H1 (cell line): Measurements from ENCODE around the gene ACACB. TPM values are rescaled to one million over a fixed set of nuclear protein-coding genes. Genes with fewer than 3 reads are reported as not detected.

Experiments
- CTCF ChIA-PET: fragments of 300-600 bp; sonication (Branson Sonifier 250); formaldehyde crosslinking; loops from one replicate; lab custom pipeline; 2021; ENCODE audit not compliant: partially characterized antibody; lab: Charles Lee
- POLR2A ChIA-PET: fragments of 300-600 bp; sonication (Branson Sonifier 250); formaldehyde crosslinking; loops from one replicate; lab custom pipeline; 2021; ENCODE audit warnings: inconsistent platforms; ENCODE audit not compliant: partially characterized antibody; lab: Charles Lee
- DNase-seq, 2 experiments: peaks; one replicate each; pipeline versions ENCODE4 v3.0.0 to v3.0.0-alpha.2; 2010 to 2022; ENCODE audit warnings: low spot score in 2 of 2, low read depth in 1 of 2, mixed read lengths in 1 of 2
- FAIRE-seq: peaks from 2 replicates; lab custom pipeline; 2011; peaks lifted over from hg19 to GRCh38; lab: Jason Lieb, UNC
- H2AFZ ChIP-seq: 2 replicates; pipeline ENCODE4 v1.8.1; 2012; ENCODE audit warnings: low read length, inconsistent platforms
- H2AK5ac ChIP-seq: 2 replicates; pipeline ENCODE4 v1.6.1; 2013; ENCODE audit warnings: low read depth, low read length
- H2BK120ac ChIP-seq: replicated peaks from 2 replicates; pipeline ENCODE3; 2013; ENCODE audit warnings: low read depth, low read length, inconsistent platforms
- H2BK12ac ChIP-seq: 2 replicates; pipeline ENCODE4 v1.6.1; 2013; ENCODE audit warnings: low read depth, low read length
- H2BK15ac ChIP-seq: 2 replicates; pipeline ENCODE4 v1.6.1; 2013; ENCODE audit warnings: low read length
- H2BK20ac ChIP-seq: 2 replicates; pipeline ENCODE4 v1.6.1; 2013; ENCODE audit warnings: low read length
- H2BK5ac ChIP-seq: 2 replicates; pipeline ENCODE4 v1.6.1; 2013; ENCODE audit warnings: low read depth, low read length
- H3K14ac ChIP-seq: 2 replicates; pipeline ENCODE4 v1.6.1; 2013; ENCODE audit warnings: inconsistent platforms; ENCODE audit not compliant: insufficient read length
- H3K18ac ChIP-seq: 2 replicates; pipeline ENCODE4 v1.6.1; 2013; ENCODE audit warnings: low read length; ENCODE audit errors: extremely low read depth
- H3K23ac ChIP-seq: 2 replicates; pipeline ENCODE4 v1.6.1; 2013; ENCODE audit warnings: inconsistent platforms; ENCODE audit not compliant: insufficient read length
- H3K23me2 ChIP-seq: 2 replicates; pipeline ENCODE4 v1.6.1; 2013; ENCODE audit warnings: low read depth, low read length
- H3K27ac ChIP-seq: 2 replicates; pipeline ENCODE4 v1.6.1; 2011; ENCODE audit warnings: low read depth, low read length, inconsistent platforms
- H3K27me3 ChIP-seq, 4 experiments: replicated peaks in 1 of 4; 1 replicate in 1 of 4; 2 replicates in 3 of 4; pipeline versions ENCODE4 v1.6.1 to v1.8.1; 2011 to 2013; ENCODE audit warnings: low read length in 3 of 4, mild to moderate bottlenecking in 3 of 4, inconsistent platforms in 2 of 4, mixed read lengths in 2 of 4, moderate library complexity in 1 of 4; ENCODE audit not compliant: control insufficient read depth in 3 of 4, insufficient read depth in 3 of 4; ENCODE audit errors: extremely low read depth in 1 of 4
- H3K36me3 ChIP-seq, 4 experiments: 2 replicates each; pipeline versions ENCODE4 v1.6.1 to v1.8.1; 2011 to 2013; ENCODE audit warnings: mild to moderate bottlenecking in 4 of 4, low read length in 3 of 4, moderate library complexity in 2 of 4, control low read depth in 1 of 4, inconsistent platforms in 1 of 4; ENCODE audit not compliant: insufficient read depth in 4 of 4, control insufficient read depth in 2 of 4
- H3K4ac ChIP-seq: replicated peaks from 2 replicates; pipeline ENCODE3; 2013; ENCODE audit warnings: low read length, low read depth, mixed read lengths, inconsistent platforms; ENCODE audit not compliant: insufficient read length
- H3K4me1 ChIP-seq, 4 experiments: replicated peaks in 1 of 4; 1 replicate in 1 of 4; 2 replicates in 3 of 4; pipeline versions ENCODE4 v1.6.1 to v1.8.1; 2011 to 2013; ENCODE audit warnings: low read length in 3 of 4, inconsistent platforms in 2 of 4, mixed read lengths in 1 of 4; ENCODE audit not compliant: insufficient read depth in 4 of 4, control insufficient read depth in 3 of 4
- H3K4me2 ChIP-seq, 2 experiments: 2 replicates each; pipeline versions ENCODE4 v1.6.1 to v1.8.1; 2011 to 2013; ENCODE audit warnings: low read depth in 2 of 2, low read length in 2 of 2, control low read depth in 1 of 2, inconsistent platforms in 1 of 2, mild to moderate bottlenecking in 1 of 2; ENCODE audit not compliant: insufficient read depth in 1 of 2
- H3K4me3 ChIP-seq, 4 experiments: fragments of 200-600, 300-600 bp in 1 of 4; sonication (generic), shearing (Covaris generic), sonication (Bioruptor Twin) in 1 of 4; 2 replicates each; pipeline versions ENCODE4 v1.5.1 to v1.8.1; 2011 to 2016; ENCODE audit warnings: low read length in 4 of 4, low read depth in 3 of 4, control low read depth in 2 of 4, inconsistent platforms in 2 of 4, mild to moderate bottlenecking in 2 of 4, mixed read lengths in 1 of 4, moderate library complexity in 1 of 4; ENCODE audit not compliant: insufficient read depth in 2 of 4; ENCODE audit errors: extremely low read depth in 1 of 4
- H3K56ac ChIP-seq: replicated peaks from 2 replicates; pipeline ENCODE3; 2013; ENCODE audit warnings: low read depth, mild to moderate bottlenecking, mixed read lengths, low read length, inconsistent platforms; ENCODE audit not compliant: insufficient read length
- H3K79me1 ChIP-seq: 2 replicates; pipeline ENCODE4 v1.6.1; 2013; ENCODE audit warnings: low read depth, low read length, control low read depth
- H3K79me2 ChIP-seq, 2 experiments: 2 replicates each; pipeline versions ENCODE4 v1.6.1 to v1.8.1; 2012 to 2013; ENCODE audit warnings: low read length in 2 of 2, mild to moderate bottlenecking in 2 of 2, inconsistent platforms in 1 of 2; ENCODE audit not compliant: insufficient read depth in 2 of 2, control insufficient read depth in 1 of 2
- H3K9ac ChIP-seq, 4 experiments: replicated peaks in 1 of 4; 1 replicate in 1 of 4; 2 replicates in 3 of 4; pipeline versions ENCODE4 v1.6.1 to v1.8.1; 2011 to 2013; ENCODE audit warnings: low read depth in 3 of 4, low read length in 3 of 4, control low read depth in 2 of 4, mild to moderate bottlenecking in 2 of 4, moderate library complexity in 2 of 4, inconsistent platforms in 1 of 4; ENCODE audit errors: extremely low read depth in 1 of 4
- H3K9me3 ChIP-seq, 2 experiments: 2 replicates each; pipeline versions ENCODE4 v1.6.1 to v1.8.1; 2012 to 2013; ENCODE audit warnings: mild to moderate bottlenecking in 2 of 2, moderate library complexity in 2 of 2, control low read depth in 1 of 2, inconsistent platforms in 1 of 2, low read depth in 1 of 2, low read length in 1 of 2, mixed read lengths in 1 of 2; ENCODE audit not compliant: insufficient read depth in 2 of 2
- H4K20me1 ChIP-seq, 2 experiments: replicated peaks in 1 of 2; 2 replicates each; pipeline versions ENCODE3 to v1.8.1; 2011 to 2013; ENCODE audit warnings: inconsistent platforms in 2 of 2, low read length in 2 of 2, mild to moderate bottlenecking in 1 of 2; ENCODE audit not compliant: insufficient read depth in 2 of 2, control insufficient read depth in 1 of 2
- H4K5ac ChIP-seq: 2 replicates; pipeline ENCODE4 v1.6.1; 2013; ENCODE audit warnings: low read length, low read depth, mixed read lengths, inconsistent platforms; ENCODE audit not compliant: insufficient read length
- H4K8ac ChIP-seq: 2 replicates; pipeline ENCODE4 v1.8.0; 2013; ENCODE audit warnings: mild to moderate bottlenecking, moderate library complexity, low read length, inconsistent platforms; ENCODE audit not compliant: insufficient read depth; ENCODE audit errors: extremely low read depth
- H4K91ac ChIP-seq: replicated peaks from 2 replicates; pipeline ENCODE3; 2013; ENCODE audit warnings: low read length, mixed read lengths, inconsistent platforms; ENCODE audit not compliant: insufficient read length
- ASH2L ChIP-seq: fragments of 200-600, 300-600 bp; sonication (generic); IDR thresholded peaks from one replicate; pipeline ENCODE4 v1.7.1; 2017; ENCODE audit warnings: low read length
- EP300 ChIP-seq, 2 experiments: IDR thresholded peaks; 1 replicate in 1 of 2; 2 replicates in 1 of 2; pipeline ENCODE4 v1.6.1; 2011 to 2012; ENCODE audit warnings: low read depth in 2 of 2, low read length in 2 of 2, mild to moderate bottlenecking in 2 of 2, borderline replicate concordance in 1 of 2, inconsistent platforms in 1 of 2, moderate library complexity in 1 of 2
- EZH2 ChIP-seq: fragments of 200-600 bp; sonication (generic); IDR thresholded peaks from 2 replicates; pipeline ENCODE4 v1.7.1; 2012; ENCODE audit warnings: low read depth, mild to moderate bottlenecking, moderate library complexity, low read length, inconsistent platforms; ENCODE audit not compliant: severe bottlenecking
- FOSL1 ChIP-seq: IDR thresholded peaks from 2 replicates; pipeline ENCODE4 v1.6.1; 2011; ENCODE audit warnings: mild to moderate bottlenecking, low read depth, low read length, moderate library complexity; ENCODE audit not compliant: insufficient read depth
- SIX5 ChIP-seq: IDR thresholded peaks from 2 replicates; pipeline ENCODE4 v1.6.1; 2011; ENCODE audit warnings: mild to moderate bottlenecking, low read depth, low read length
- SUZ12 ChIP-seq: fragments of 200-600 bp; sonication (generic); IDR thresholded peaks from 2 replicates; pipeline ENCODE4 v1.6.1; 2012; ENCODE audit warnings: mild to moderate bottlenecking, inconsistent platforms, low read length, moderate library complexity, mixed read lengths
- whole genome bisulfite sequencing, 2 experiments: shearing (Covaris generic) in 1 of 2; methylation state at CpG; one replicate each; pipeline versions ENCODE4 v1.1.6 to v1.1.7; 2013 to 2015; ENCODE audit warnings: low lambda C conversion rate in 2 of 2, mixed read lengths in 2 of 2, inconsistent platforms in 1 of 2, low coverage in 1 of 2, missing lambda C conversion rate in 1 of 2; ENCODE audit not compliant: insufficient replicate concordance in 2 of 2, insufficient coverage in 1 of 2, insufficient read length in 1 of 2; ENCODE audit errors: extremely low coverage in 1 of 2, missing lambda C conversion rate in 1 of 2; 5-methylcytosine and 5-hydroxymethylcytosine counted together
- polyA plus RNA-seq, 7 experiments: library from polyadenylated mRNA; depleted of rRNA in 3 of 7; stranded (reverse) in 5 of 7; unstranded in 2 of 7; fragments of >200 nt in 5 of 7; fragments of 200-250 nt in 2 of 7; gene quantifications; 1 replicate in 5 of 7; 2 replicates in 1 of 7; 4 replicates in 1 of 7; pipeline versions ENCODE4 v1.2.1 to v1.2.3, GENCODE V29; 2011 to 2013; ENCODE audit warnings: missing spikeins in 2 of 7, mixed read lengths in 2 of 7
- total RNA-seq: library from RNA; stranded (reverse); fragmentation: NEBNext Ultra II Directional; extraction: Animal tissue kit (Norgen Biotek cat#: 25700); gene quantifications from 2 replicates; pipeline ENCODE4 v1.2.1, GENCODE V29; 2021

The ACACB gene
- total and polyA plus RNA-seq, 2 of the 8 experiments (the other 6 are each of a cell fraction or from before 2014, with no cell fraction given), result 5.8 to 15.3 TPM

DNA sequence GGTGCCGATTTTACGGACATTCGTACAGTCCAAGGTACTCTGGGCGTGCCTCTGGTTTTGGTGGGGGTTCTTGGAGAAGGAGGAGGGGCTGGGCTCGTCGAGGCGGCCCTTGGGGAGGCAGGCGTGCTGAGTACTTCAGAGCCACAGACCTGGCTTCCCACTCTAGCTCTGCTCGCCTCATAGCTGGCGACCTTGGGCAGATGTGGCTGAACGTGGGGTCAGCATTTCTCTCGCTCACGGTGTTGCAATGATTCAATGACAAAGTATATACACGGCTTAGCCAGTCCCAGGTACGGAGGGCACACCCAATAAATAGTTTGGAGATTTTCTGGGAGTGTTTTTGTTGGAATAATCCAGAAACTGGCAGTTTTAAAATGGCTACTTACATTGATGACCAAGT, 117.6 kb downstream of the ACACB start:
- WGBS, 2 experiments, result 93% methylated on average over 15 of the region's 15 CpGs; no CpG with 5 or more reads in 1 of the 2 experiments
- no peak overlapping the region for H3K4ac ChIP-seq
- no peak overlapping the region for H3K4me2 ChIP-seq
- H3K23me2 ChIP-seq, result no peaks in the 10 kb centered on the region
- H2AK5ac ChIP-seq, result no peak overlapping the region
- no peak overlapping the region for H4K8ac ChIP-seq
- H3K79me1 ChIP-seq, result no peaks in the 10 kb centered on the region
- no peak overlapping the region for H3K18ac ChIP-seq
- TF ChIP-seq SIX5, result no peak
- no peak for TF ChIP-seq SUZ12
- no peak for TF ChIP-seq EZH2
- TF ChIP-seq EP300 (IDR thresholded peaks at IDR 0.05; ENCODE audit: borderline replicate concordance in 1 of 2, low read depth in 2 of 2, low read length in 2 of 2), result no peak
- no peak for TF ChIP-seq ASH2L
- TF ChIP-seq FOSL1, result no peak
- no peaks in the 10 kb centered on the region for H3K79me2 ChIP-seq
- no peak overlapping the region for H3K14ac ChIP-seq
- DNase-seq (no peak), FAIRE-seq (no peak)
- H2BK12ac ChIP-seq, result no peak overlapping the region
- H2BK5ac ChIP-seq, result no peak overlapping the region
- H2BK20ac ChIP-seq, result no peak overlapping the region
- H4K5ac ChIP-seq, result no peak overlapping the region
- H3K9ac ChIP-seq, result no peak overlapping the region
- ChIA-PET POLR2A (no interaction called here), CTCF (interaction anchor here (0.5 kb wide), 1 partner anchor 30 kb away, joined by 3 read pairs; no protein-coding TSS in a partner anchor)
- no peak overlapping the region for H2AFZ ChIP-seq
- no peaks in the 10 kb centered on the region for H3K9me3 ChIP-seq
- no peak overlapping the region for H2BK15ac ChIP-seq
- H3K4me1 ChIP-seq, result no peaks in the 10 kb centered on the region
- H3K27me3 ChIP-seq, result no peaks in the 10 kb centered on the region
- no peaks in the 10 kb centered on the region for H4K20me1 ChIP-seq
- H3K23ac ChIP-seq, result no peak overlapping the region
- no peak overlapping the region for H3K4me3 ChIP-seq
- no peak overlapping the region for H3K56ac ChIP-seq
- no peak overlapping the region for H3K27ac ChIP-seq
- no peak overlapping the region for H4K91ac ChIP-seq
- no peak overlapping the region for H2BK120ac ChIP-seq
- H3K36me3 ChIP-seq, result peaks cover 0 to 3% (median 0%) of the 10 kb centered on the region in 4 experiments; a peak in 1 of 8 replicates
